ENCODE results near the gene SYNGR3. TPM values are rescaled to one million over a fixed set of nuclear protein-coding genes. Genes with fewer than 3 reads are reported as not detected.

Gene SYNGR3
- total and polyA plus RNA-seq, 2 of the 13 experiments (the other 11 are each of a cell fraction or from before 2014, with no cell fraction given), result 0.97 to 5.7 TPM

- peak; percentile 32; the same call in 1 of the 2 replicates for TF ChIP-seq ZBTB33 (CRISPR knock-in tag; IDR thresholded peaks at IDR 0.05)
- TF ChIP-seq, protein P1, sequence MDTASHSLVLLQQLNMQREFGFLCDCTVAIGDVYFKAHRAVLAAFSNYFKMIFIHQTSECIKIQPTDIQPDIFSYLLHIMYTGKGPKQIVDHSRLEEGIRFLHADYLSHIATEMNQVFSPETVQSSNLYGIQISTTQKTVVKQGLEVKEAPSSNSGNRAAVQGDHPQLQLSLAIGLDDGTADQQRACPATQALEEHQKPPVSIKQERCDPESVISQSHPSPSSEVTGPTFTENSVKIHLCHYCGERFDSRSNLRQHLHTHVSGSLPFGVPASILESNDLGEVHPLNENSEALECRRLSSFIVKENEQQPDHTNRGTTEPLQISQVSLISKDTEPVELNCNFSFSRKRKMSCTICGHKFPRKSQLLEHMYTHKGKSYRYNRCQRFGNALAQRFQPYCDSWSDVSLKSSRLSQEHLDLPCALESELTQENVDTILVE (CRISPR knock-in tag; IDR thresholded peaks at IDR 0.05), result peak; percentile 56; the same call in 1 of the 2 replicates
- peak; percentile 87 for TF ChIP-seq ZSCAN25 (CRISPR knock-in tag; IDR thresholded peaks at IDR 0.05)
- TF ChIP-seq ZNF619 (CRISPR knock-in tag; IDR thresholded peaks at IDR 0.05), result peak; percentile 72
- peak; percentile 99 for TF ChIP-seq ZFX (CRISPR knock-in tag; IDR thresholded peaks at IDR 0.05; ENCODE audit: low read depth)
- peak; percentile 49; the same call in 1 of the 2 replicates for TF ChIP-seq ZNF580 (CRISPR knock-in tag; IDR thresholded peaks at IDR 0.05; ENCODE audit: borderline replicate concordance, low read depth)
- TF ChIP-seq ZNF337 (CRISPR knock-in tag; IDR thresholded peaks at IDR 0.05; ENCODE audit: borderline replicate concordance, low read depth), result 0 out of 2 replicates have a peak, but pooled peaks have one; percentile 44
- TF ChIP-seq KMT2A (CRISPR knock-in tag; IDR thresholded peaks at IDR 0.05), result peak; percentile 65; the same call in 1 of the 2 replicates
- TF ChIP-seq ZNF451 (CRISPR knock-in tag; IDR thresholded peaks at IDR 0.05), result peak; percentile 89; the same call in 1 of the 2 replicates
- TF ChIP-seq ZNF788 (CRISPR knock-in tag; IDR thresholded peaks at IDR 0.05; ENCODE audit: borderline replicate concordance), result peak; percentile 88; the same call in 1 of the 2 replicates
- TF ChIP-seq, protein P2, sequence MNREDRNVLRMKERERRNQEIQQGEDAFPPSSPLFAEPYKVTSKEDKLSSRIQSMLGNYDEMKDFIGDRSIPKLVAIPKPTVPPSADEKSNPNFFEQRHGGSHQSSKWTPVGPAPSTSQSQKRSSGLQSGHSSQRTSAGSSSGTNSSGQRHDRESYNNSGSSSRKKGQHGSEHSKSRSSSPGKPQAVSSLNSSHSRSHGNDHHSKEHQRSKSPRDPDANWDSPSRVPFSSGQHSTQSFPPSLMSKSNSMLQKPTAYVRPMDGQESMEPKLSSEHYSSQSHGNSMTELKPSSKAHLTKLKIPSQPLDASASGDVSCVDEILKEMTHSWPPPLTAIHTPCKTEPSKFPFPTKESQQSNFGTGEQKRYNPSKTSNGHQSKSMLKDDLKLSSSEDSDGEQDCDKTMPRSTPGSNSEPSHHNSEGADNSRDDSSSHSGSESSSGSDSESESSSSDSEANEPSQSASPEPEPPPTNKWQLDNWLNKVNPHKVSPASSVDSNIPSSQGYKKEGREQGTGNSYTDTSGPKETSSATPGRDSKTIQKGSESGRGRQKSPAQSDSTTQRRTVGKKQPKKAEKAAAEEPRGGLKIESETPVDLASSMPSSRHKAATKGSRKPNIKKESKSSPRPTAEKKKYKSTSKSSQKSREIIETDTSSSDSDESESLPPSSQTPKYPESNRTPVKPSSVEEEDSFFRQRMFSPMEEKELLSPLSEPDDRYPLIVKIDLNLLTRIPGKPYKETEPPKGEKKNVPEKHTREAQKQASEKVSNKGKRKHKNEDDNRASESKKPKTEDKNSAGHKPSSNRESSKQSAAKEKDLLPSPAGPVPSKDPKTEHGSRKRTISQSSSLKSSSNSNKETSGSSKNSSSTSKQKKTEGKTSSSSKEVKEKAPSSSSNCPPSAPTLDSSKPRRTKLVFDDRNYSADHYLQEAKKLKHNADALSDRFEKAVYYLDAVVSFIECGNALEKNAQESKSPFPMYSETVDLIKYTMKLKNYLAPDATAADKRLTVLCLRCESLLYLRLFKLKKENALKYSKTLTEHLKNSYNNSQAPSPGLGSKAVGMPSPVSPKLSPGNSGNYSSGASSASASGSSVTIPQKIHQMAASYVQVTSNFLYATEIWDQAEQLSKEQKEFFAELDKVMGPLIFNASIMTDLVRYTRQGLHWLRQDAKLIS (CRISPR knock-in tag; IDR thresholded peaks at IDR 0.05), result no peak
- TF ChIP-seq ELF1 (CRISPR knock-in tag; IDR thresholded peaks at IDR 0.05), result no peak
- no peak for TF ChIP-seq ZBTB10 (CRISPR knock-in tag; IDR thresholded peaks at IDR 0.05; ENCODE audit: borderline replicate concordance)
- TF ChIP-seq AGO1 (IDR thresholded peaks at IDR 0.05; ENCODE audit: low read depth, low read length, poor library complexity, severe bottlenecking), result peak; percentile 42
- no peak for TF ChIP-seq IRX3 (CRISPR knock-in tag; IDR thresholded peaks at IDR 0.05; ENCODE audit: borderline replicate concordance, low read depth)
- TF ChIP-seq KAT7 (CRISPR knock-in tag; IDR thresholded peaks at IDR 0.05; ENCODE audit: borderline replicate concordance), result peak; percentile 89; the same call in 1 of the 2 replicates
Measured at GRCh38 chr16:1959269-1960039, 30.3 kb upstream of the SYNGR3 start, which contains the start of gene NDUFB10 (continued).

Measured in HepG2 (cell line).